Calu3 (cell line): ENCODE data around the gene ZBED4. TPM values are rescaled to one million over a fixed set of nuclear protein-coding genes. Genes with fewer than 3 reads are reported as not detected.

Experiments
- BruUV-seq: library from RNA; stranded (reverse); fragments of 400-500 nt; replicated peaks from 2 replicates; lab custom pipeline; 2021; lab: Mats Ljungman, UMichigan
- CTCF ChIA-PET: fragments of 300-600 bp; sonication (Branson Sonifier 250); formaldehyde crosslinking; loops from one replicate; lab custom pipeline; 2022; ENCODE audit warnings: antibody characterized with exemption; lab: Charles Lee
- DNase-seq: peaks from one replicate; pipeline ENCODE4 v3.0.0; 2022
- H3K27ac Mint-ChIP-seq: one replicate; pipeline ENCODE4 v1.8.0; 2022; ENCODE audit warnings: mixed read lengths; ENCODE audit not compliant: unreplicated experiment
- H3K27me3 Mint-ChIP-seq: one replicate; pipeline ENCODE4 v1.8.0; 2022; ENCODE audit warnings: mixed read lengths; ENCODE audit not compliant: unreplicated experiment
- H3K36me3 Mint-ChIP-seq: one replicate; pipeline ENCODE4 v1.8.0; 2022; ENCODE audit warnings: mild to moderate bottlenecking, moderate library complexity, mixed read lengths; ENCODE audit not compliant: insufficient read depth, unreplicated experiment
- H3K4me1 Mint-ChIP-seq: one replicate; pipeline ENCODE4 v1.8.0; 2022; ENCODE audit warnings: mild to moderate bottlenecking, low read depth, mixed read lengths; ENCODE audit not compliant: unreplicated experiment
- H3K4me3 Mint-ChIP-seq: one replicate; pipeline ENCODE4 v1.8.0; 2022; ENCODE audit warnings: mild to moderate bottlenecking, low read depth, moderate library complexity, mixed read lengths; ENCODE audit not compliant: unreplicated experiment
- H3K9me3 Mint-ChIP-seq: one replicate; pipeline ENCODE4 v1.8.0; 2022; ENCODE audit warnings: low read depth, mixed read lengths; ENCODE audit not compliant: unreplicated experiment
- intact Hi-C: fragments of 100-400 bp; cut with micrococcal nuclease; formaldehyde crosslinking; loops from one replicate; pipeline ENCODE4 v1.10.0; 2022; ENCODE audit not compliant: unreplicated experiment
- total RNA-seq: library from RNA; stranded (reverse); gene quantifications from 2 replicates; pipeline ENCODE4 v1.2.3, GENCODE V29; 2022
- TF ChIP-seq, protein P1 (sequence below): fragments of 200-600 bp; IDR thresholded peaks from one replicate; pipeline ENCODE4 v1.8.0; 2022; ENCODE audit warnings: antibody characterized with exemption; ENCODE audit not compliant: unreplicated experiment

The ZBED4 gene
- total RNA-seq, 1 experiment from 2014 or later: 30.0 TPM

DNA sequence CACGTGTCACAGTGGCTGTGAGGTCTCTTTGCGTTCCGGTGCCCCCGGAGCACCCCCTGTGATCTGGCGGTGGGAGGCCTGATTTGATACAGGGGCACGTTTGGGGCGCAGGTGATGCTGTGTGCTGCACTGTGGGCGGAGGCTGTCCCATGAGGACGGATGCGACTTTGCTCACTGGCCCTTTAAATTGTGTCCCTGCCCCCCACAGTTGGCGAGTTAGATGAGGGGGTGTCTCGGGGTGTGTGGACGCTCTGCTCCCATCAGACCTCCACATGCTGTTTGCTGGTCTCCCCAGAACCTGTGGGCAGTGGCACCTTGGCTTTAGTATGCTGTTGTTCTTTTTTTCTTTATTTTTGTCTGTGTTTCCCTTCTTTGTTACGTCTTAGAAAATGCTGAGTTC, 5.2 kb downstream of the ZBED4 start:
- peaks cover 24% of the 10 kb centered on the region for H3K36me3 Mint-ChIP-seq
- no peak overlapping the region for H3K4me3 Mint-ChIP-seq
- no peaks in the 10 kb centered on the region for H3K27me3 Mint-ChIP-seq
- CTCF ChIA-PET: interaction anchor here (0.6 kb wide), 1 partner anchor 13 kb away, joined by 3 read pairs; no protein-coding TSS in a partner anchor
- no TSS peak for BruUV-seq
- intact Hi-C loops: no loop called here
- no peaks in the 10 kb centered on the region for H3K9me3 Mint-ChIP-seq
- H3K4me1 Mint-ChIP-seq: peaks cover 20% of the 10 kb centered on the region
- TF ChIP-seq, protein P1, sequence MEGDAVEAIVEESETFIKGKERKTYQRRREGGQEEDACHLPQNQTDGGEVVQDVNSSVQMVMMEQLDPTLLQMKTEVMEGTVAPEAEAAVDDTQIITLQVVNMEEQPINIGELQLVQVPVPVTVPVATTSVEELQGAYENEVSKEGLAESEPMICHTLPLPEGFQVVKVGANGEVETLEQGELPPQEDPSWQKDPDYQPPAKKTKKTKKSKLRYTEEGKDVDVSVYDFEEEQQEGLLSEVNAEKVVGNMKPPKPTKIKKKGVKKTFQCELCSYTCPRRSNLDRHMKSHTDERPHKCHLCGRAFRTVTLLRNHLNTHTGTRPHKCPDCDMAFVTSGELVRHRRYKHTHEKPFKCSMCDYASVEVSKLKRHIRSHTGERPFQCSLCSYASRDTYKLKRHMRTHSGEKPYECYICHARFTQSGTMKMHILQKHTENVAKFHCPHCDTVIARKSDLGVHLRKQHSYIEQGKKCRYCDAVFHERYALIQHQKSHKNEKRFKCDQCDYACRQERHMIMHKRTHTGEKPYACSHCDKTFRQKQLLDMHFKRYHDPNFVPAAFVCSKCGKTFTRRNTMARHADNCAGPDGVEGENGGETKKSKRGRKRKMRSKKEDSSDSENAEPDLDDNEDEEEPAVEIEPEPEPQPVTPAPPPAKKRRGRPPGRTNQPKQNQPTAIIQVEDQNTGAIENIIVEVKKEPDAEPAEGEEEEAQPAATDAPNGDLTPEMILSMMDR: no peak
- DNase-seq: no peak
- H3K27ac Mint-ChIP-seq: no peak overlapping the region

DNA sequence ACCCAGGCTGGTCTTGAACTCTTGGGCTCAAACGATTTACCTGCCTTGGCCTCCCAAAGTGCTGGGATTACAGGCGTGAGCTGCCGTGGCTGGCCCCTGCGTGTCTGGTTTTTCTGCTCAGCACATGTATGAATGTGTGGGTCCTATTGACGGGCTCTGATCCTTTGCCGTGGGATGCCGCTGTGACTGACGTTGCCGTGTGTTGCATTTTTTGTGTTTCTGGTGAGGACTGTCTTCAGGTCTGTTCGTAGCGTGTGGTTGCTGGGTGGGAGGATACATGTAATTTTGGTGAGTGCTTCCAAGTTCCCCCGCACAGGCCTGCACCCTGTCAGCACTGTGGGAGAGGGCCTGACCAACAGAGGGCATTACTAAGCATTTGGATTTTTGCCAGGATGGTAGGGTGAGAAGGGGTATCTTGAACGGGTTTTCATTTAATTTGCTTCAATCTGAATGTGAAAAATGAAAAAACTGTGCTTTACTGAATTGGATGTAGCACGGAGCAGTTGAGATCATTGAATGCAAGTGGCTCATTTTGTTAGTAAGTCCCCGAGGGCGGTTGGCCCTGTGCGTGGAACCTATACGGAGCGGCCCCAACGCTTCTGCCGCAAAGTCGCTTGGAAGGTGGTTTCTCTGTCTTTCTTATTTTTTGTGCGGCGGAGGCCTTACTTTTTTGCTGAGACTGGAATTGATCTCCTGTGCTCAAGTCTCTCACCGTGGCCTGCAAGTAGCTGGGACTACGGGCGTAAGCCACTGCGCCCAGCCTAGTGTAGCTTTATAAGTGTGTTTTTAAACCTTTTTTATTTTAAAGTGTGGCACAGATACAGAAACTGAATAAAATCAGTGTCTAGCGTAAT, 8.2 kb downstream of the ZBED4 start:
- intact Hi-C loops: no loop called here
- CTCF ChIA-PET: no interaction called here
- TF ChIP-seq, protein P1: no peak
- no peak overlapping the region for H3K27ac Mint-ChIP-seq
- H3K27me3 Mint-ChIP-seq: no peaks in the 10 kb centered on the region
- H3K9me3 Mint-ChIP-seq: peaks cover 7% of the 10 kb centered on the region
- no peaks in the 10 kb centered on the region for H3K4me1 Mint-ChIP-seq
- no peak for DNase-seq
- peaks cover 7% of the 10 kb centered on the region for H3K36me3 Mint-ChIP-seq
- BruUV-seq: no TSS peak
- no peak overlapping the region for H3K4me3 Mint-ChIP-seq

- no peak for DNase-seq
- Mint-ChIP-seq H3K27me3 (no peaks in the 10 kb centered on the region), H3K4me1 (no peaks in the 10 kb centered on the region), H3K36me3 (peaks cover 12% of the 10 kb centered on the region), H3K4me3 (no peak overlapping the region), H3K9me3 (peaks cover 12% of the 10 kb centered on the region), H3K27ac (no peak overlapping the region)
- TF ChIP-seq, protein P1: no peak
- intact Hi-C loops: no loop called here
- BruUV-seq: no TSS peak
- CTCF ChIA-PET: no interaction called here
Measured at GRCh38 chr22:49862496-49862776, 8.8 kb downstream of the ZBED4 start.

DNA sequence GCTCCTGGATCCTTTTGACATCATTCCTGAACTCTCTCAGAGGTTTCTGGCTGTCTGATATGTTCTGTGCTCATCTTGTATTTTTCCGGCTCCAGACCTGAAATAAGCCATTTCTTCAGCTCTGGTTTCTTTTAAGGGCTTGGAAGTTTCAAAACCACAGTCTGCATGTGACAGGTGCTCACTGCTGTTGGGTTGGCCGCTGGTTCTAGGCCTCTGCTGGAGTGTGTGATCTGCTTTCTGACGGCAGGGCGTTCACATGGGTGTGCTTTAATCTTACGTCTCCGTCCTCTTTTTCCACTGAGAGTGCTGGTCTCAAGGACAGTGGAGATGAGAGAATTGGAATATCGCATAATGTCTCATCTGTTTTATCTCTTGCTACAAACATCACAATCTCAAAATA, 10.3 kb downstream of the ZBED4 start:
- CTCF ChIA-PET: no interaction called here
- BruUV-seq: no TSS peak
- no peak overlapping the region for H3K27ac Mint-ChIP-seq
- intact Hi-C loops: no loop called here
- peaks cover 12% of the 10 kb centered on the region for H3K9me3 Mint-ChIP-seq
- no peaks in the 10 kb centered on the region for H3K27me3 Mint-ChIP-seq
- H3K4me1 Mint-ChIP-seq: no peaks in the 10 kb centered on the region
- TF ChIP-seq, protein P1: no peak
- DNase-seq: no peak
- peaks cover 22% of the 10 kb centered on the region for H3K36me3 Mint-ChIP-seq
- no peak overlapping the region for H3K4me3 Mint-ChIP-seq
